22Rv1 (cell line): Measurements from ENCODE around the gene PTPRM.

Source experiments
- CTCF ChIP-seq: fragments of 450-650 bp; IDR thresholded peaks from 2 replicates; pipeline ENCODE4 v1.5.1; 2017; ENCODE audit warnings: mild to moderate bottlenecking
- ZFX ChIP-seq: fragments of 450-650 bp; IDR thresholded peaks from 2 replicates; pipeline ENCODE4 v1.6.1; 2017; ENCODE audit warnings: antibody characterized with exemption, borderline replicate concordance

- no peak for TF ChIP-seq CTCF
- TF ChIP-seq ZFX = no peak
These were observed 860.2 kb downstream of the PTPRM start for GRCh38 chr18:8427339-8427738.
